Urinary bladder (tissue), 4 donors: ENCODE results near the gene TRIM28. TPM values are rescaled to one million over a fixed set of nuclear protein-coding genes. Genes with fewer than 3 reads are reported as not detected.
"Not testable (repeated sequence)": the region's sequence is repeated elsewhere in the genome, so short reads cannot be mapped to it uniquely, and the experiment has no call there.

Source experiments
- DNase-seq: peaks from one replicate; pipeline ENCODE4 v3.0.0-alpha.2; 2015; ENCODE audit errors: extremely low spot score
- H3K27ac ChIP-seq: one replicate; pipeline ENCODE4 v1.5.1; 2013; ENCODE audit warnings: low read depth, mild to moderate bottlenecking, moderate library complexity
- H3K36me3 ChIP-seq: one replicate; pipeline ENCODE4 v1.6.1; 2013; ENCODE audit warnings: mild to moderate bottlenecking, moderate library complexity; ENCODE audit not compliant: insufficient read depth
- H3K4me1 ChIP-seq: one replicate; pipeline ENCODE4 v1.6.1; 2013; ENCODE audit warnings: mild to moderate bottlenecking, moderate library complexity; ENCODE audit not compliant: insufficient read depth
- H3K4me3 ChIP-seq: one replicate; pipeline ENCODE4 v1.5.1; 2013; ENCODE audit warnings: low read depth, low read length
- WGBS: extraction: QIAGEN DNeasy Blood & Tissue Kit; methylation state at CpG from one replicate; pipeline ENCODE4 v1.1.7; 2013; 5-methylcytosine and 5-hydroxymethylcytosine counted together
- polyA plus RNA-seq: library from polyadenylated mRNA; stranded (reverse); fragments of 200-250 nt; gene quantifications from one replicate; pipeline ENCODE4 v1.2.3, GENCODE V29; 2013
- total RNA-seq: library from RNA; depleted of rRNA; stranded (reverse); fragments of >200 nt; gene quantifications from one replicate; pipeline ENCODE4 v1.2.3, GENCODE V29; 2014
- donor health status: healthy with polysubstance abuse.
- donor health status: healthy.

The TRIM28 gene
- total RNA-seq (177 TPM), polyA plus RNA-seq (282 TPM)

- WGBS, result under 1% methylated on average over 73 of the region's 73 CpGs
- Histone ChIP-seq H3K4me3 (peak within 1 kb of the TSS; percentile 97), H3K4me1 (peaks cover 5% of the 10 kb centered on the region), H3K36me3 (peaks cover 4% of the 10 kb centered on the region), H3K27ac (peak within 1 kb of the TSS; percentile 97)
- peak; percentile 98 for DNase-seq
Observed at GRCh38 chr19:58543826-58544590, at the start of gene TRIM28. TRIM28 (plus strand) TSS chr19:58544064; CDS start chr19:58544758, 694 bp downstream.

DNA sequence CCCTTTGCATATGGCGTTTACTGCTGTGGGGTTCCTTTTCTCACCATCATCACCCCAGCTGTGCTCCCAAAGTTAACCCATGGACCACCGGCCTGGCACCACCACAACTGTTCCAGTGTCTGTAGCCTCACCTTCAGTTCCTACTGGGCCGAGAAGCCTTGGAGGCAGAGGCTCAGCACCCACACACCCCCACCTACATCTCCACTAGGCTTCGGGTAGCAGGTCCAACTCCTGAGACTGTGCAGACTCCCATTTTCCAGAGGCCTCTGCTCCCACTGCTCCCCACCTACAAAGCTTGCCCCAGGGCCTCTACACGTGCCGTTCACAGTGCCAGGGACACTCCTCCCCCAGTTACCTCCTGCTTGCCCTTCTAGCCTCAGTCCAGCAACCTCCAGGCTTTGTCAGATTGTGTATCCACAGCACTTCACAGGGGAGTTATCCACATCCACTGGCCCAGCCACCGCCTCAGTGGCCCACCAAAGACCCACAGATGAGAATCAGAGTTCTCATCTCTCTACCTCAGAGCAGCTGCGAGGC lies 46.2 kb upstream of the TRIM28 start:
- no peaks in the 10 kb centered on the region for H3K36me3 ChIP-seq
- DNase-seq, result no peak
- no peak overlapping the region for H3K4me3 ChIP-seq
- WGBS, result 82% methylated on average over 8 of the region's 8 CpGs
- H3K27ac ChIP-seq, result no peak overlapping the region
- no peaks in the 10 kb centered on the region for H3K4me1 ChIP-seq

- Histone ChIP-seq H3K27ac (no peak overlapping the region), H3K4me3 (peak overlapping the region; percentile 31), H3K4me1 (no peaks in the 10 kb centered on the region), H3K36me3 (no peaks in the 10 kb centered on the region)
- no peak for DNase-seq
- 52% methylated on average over 22 of the region's 22 CpGs for WGBS
Observed at GRCh38 chr19:58498316-58499020, 45.4 kb upstream of the TRIM28 start.

DNA sequence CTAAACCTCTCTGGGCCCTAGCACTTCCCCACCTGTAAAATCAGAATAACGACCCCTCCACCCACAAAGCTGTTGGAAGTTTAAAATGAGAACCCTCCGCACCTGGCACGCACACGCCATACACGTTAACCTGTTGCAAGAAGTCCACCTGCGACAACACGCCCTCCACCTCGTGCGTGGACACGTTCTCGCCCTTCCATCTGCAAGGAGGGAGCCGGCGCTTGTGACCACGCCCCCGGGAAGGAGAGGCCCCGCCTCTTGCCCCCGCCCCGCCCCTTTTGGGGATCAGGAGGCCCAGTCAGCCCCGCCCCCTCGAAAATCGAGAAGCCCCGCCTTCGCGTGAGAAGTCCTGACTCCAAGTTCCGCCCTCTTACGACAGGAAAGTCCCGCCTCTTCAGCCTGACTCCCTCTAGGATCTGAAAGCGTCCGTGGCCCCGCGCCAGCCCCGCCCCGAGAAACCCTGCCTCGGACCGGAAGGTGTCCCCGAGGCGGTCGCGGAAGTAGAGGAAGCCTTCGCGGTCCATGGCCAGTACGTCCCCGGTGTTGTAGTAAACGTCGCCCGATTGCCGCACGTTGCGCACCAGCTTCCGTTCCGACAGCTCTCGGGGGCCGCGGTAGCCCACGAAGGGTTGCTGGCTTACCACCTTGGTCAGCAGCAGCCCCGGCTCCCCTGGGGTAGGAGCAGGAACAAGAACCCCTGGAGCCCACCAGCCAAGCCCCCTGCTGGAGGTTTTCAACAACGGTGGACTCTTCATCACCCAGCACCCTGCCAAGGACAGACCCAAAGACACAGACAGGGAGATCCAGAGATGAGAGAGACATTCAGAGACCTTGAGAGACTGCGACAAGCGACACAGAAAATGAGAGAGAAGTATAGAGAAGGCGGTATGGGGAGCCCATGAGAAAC lies 44.6 kb upstream of the TRIM28 start:
- Histone ChIP-seq H3K27ac (peak overlapping the region; percentile 63), H3K4me3 (peak overlapping the region; percentile 46), H3K4me1 (no peaks in the 10 kb centered on the region), H3K36me3 (no peaks in the 10 kb centered on the region)
- under 1% methylated on average over 60 of the region's 60 CpGs for WGBS
- peak; percentile 96 for DNase-seq

DNA sequence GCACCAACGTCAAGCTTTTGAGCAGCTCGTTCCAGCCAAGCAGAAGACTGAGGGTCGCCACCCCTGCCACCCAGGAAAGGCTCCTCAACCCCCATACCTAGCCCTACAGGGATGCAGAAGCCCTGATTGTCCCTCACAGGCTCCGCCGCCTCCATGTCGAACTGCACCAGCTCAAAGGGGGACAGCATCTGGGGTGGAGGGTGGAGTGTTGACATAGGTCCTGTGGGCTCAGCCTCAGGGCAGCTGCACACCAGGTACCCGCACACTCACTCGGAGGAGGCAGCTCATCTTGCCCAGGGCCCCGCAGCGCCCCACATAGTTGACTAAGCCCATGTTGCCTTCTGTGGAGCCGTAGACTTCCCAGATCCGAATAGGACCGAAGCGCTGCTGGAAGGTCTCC lies 43.6 kb upstream of the TRIM28 start:
- Histone ChIP-seq H3K4me3 (no peak overlapping the region), H3K27ac (no peak overlapping the region), H3K4me1 (no peaks in the 10 kb centered on the region), H3K36me3 (no peaks in the 10 kb centered on the region)
- DNase-seq, result no peak
- WGBS, result 91% methylated on average over 14 of the region's 14 CpGs

DNA sequence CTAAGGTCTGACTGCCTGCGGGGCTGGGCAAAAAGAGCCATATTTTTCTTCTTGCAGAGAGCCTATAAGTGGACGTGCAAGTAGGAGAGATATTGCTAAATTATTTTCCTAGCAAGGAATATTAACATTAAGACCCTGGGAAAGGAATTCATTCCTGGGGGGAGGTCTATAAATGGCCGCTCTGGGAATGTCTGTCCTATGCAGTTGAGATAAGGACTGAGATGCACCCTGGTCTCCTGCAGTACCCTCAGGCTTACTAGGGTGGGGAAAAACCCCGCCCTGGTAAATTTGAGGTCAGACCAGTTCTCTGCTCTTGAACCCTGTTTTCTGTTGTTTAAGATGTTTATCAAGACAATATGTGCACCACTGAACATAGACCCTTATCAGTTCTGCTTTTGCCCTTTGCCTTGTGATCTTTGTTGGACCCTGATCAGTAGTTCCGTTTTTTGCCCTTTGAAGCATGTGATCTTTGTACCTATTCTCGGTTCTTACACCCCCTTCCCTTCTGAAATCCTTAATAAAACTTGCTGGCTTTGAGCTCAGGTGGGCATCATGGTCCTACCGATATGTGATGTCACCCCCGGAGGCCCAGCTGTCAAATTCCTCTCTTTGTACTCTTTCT lies 36.2 kb upstream of the TRIM28 start:
- H3K27ac ChIP-seq, H3K36me3 ChIP-seq, DNase-seq, H3K4me3 ChIP-seq, H3K4me1 ChIP-seq: not testable (repeated sequence)
- 71% methylated on average over 8 of the region's 8 CpGs for WGBS

DNA sequence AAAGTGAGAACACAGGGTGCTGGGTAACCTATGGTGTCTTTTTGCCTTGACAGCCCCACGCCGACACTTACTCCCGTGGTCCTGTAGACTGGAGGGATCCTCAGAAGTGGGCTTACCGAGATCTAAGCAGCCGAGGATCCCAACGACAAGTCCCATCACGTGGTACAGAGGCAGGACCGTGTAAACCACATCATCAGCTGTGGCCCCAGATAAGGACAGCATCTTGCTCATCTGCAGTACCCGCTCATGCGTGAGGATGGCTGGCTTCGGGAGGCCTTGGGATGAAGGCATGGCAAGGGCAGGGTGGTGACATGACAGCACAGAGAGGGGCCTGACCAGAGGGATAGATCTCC lies 34.2 kb upstream of the TRIM28 start:
- WGBS, result 78% methylated on average over 11 of the region's 11 CpGs
- H3K27ac ChIP-seq, result no peak overlapping the region

GRCh38 chr19:58510084-58510862 lies 33.6 kb upstream of the TRIM28 start:
- Histone ChIP-seq H3K4me1 (no peaks in the 10 kb centered on the region), H3K4me3 (no peak overlapping the region), H3K27ac (no peak overlapping the region), H3K36me3 (no peaks in the 10 kb centered on the region)
- no peak for DNase-seq
- WGBS, result 81% methylated on average over 8 of the region's 8 CpGs

More for the DNA sequence above, 34.2 kb upstream of the TRIM28 start:
- H3K4me1 ChIP-seq, result no peaks in the 10 kb centered on the region
- DNase-seq, result no peak
- H3K36me3 ChIP-seq, result no peaks in the 10 kb centered on the region
- H3K4me3 ChIP-seq, result no peak overlapping the region

DNA sequence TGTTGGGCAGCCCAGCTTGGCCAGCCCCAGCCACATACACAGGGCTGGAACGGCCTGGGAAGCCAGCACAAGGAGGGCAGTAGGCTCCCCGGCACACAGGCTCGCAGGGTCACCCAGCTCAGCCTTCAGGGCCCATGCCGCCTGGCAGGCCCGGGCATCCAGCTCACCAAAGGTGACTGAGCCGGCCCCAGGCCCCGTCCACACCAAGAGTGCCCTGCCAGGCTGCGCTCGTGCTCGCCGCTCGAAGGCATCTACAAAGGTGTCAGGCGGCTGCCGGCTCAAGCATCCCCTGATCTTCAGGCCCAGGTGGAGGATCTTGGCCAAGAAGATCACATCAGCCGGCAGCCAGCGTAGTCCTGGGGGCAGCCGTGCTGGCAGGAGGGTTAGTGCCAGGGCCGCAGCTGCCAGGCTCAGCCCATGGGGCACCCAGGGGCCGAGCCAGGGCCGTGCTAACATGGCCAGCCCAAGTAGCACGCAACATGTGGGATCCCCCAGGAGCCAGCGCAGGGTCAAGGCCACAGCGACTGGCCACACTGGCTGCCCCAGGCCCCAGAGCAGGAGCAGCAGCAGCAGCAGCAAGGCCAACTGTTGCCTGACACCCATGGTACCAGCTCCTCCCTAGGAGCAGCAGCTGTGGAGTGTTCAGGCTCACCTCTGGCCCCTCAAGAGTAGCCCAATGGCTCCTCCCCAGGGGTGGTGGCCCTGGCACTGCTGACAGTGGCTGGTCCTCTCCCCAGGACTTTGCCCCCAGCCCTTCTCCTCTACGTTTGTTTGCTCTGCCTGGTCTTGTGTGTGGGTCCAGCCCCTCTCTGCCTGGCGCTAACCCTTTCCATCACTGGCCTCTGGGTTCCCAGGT lies 32.3 kb upstream of the TRIM28 start, which contains the start of gene SLC27A5:
Gene SLC27A5, minus strand, starts transcription at position 640 of the 856 bp plus-strand sequence. Its CDS starts 37 bp downstream, at position 603.
- no peak within 1 kb of the TSS for H3K27ac ChIP-seq
- 87% methylated on average over 25 of the region's 25 CpGs for whole genome bisulfite sequencing
- no peaks in the 10 kb centered on the region for H3K4me1 ChIP-seq
- no peak within 1 kb of the TSS for H3K4me3 ChIP-seq
- H3K36me3 ChIP-seq, result no peaks in the 10 kb centered on the region
- DNase-seq, result no peak

GRCh38 chr19:58513213-58513693 lies 30.6 kb upstream of the TRIM28 start:
- peaks cover 3% of the 10 kb centered on the region for H3K36me3 ChIP-seq
- no peak for DNase-seq
- H3K4me3 ChIP-seq, result no peak overlapping the region
- 80% methylated on average over 10 of the region's 10 CpGs for WGBS
- peak overlapping the region; percentile 11 for H3K27ac ChIP-seq
- no peaks in the 10 kb centered on the region for H3K4me1 ChIP-seq

GRCh38 chr19:58513694-58514563 lies 29.9 kb upstream of the TRIM28 start:
- peak overlapping the region; percentile 11 for H3K27ac ChIP-seq
- 13% methylated on average over 66 of the region's 66 CpGs for WGBS

More at GRCh38 chr19:58513694-58514563, 29.9 kb upstream of the TRIM28 start:
- Histone ChIP-seq H3K4me1 (no peaks in the 10 kb centered on the region), H3K36me3 (peaks cover 3% of the 10 kb centered on the region), H3K4me3 (peak overlapping the region; percentile 15)
- no peak for DNase-seq
